GM13976 (cell line): ENCODE measurements around the gene NEFH.

Experiments
- DNase-seq: peaks from one replicate; pipeline ENCODE4 v3.0.0; 2012; ENCODE audit warnings: low spot score
- CTCF ChIP-seq: IDR thresholded peaks from 2 replicates; pipeline ENCODE4 v1.5.1; 2012; ENCODE audit warnings: borderline replicate concordance, mild to moderate bottlenecking; ENCODE audit not compliant: insufficient read depth; ENCODE audit errors: extremely low read depth, missing control alignments, control extremely low read depth
- in situ Hi-C: fragments of 300-500 bp; cut with MboI; formaldehyde crosslinking; loops from one replicate; pipeline ENCODE4 v1.12.0; 2022; ENCODE audit warnings: low sequenced_read_pairs, mixed read lengths, inconsistent platforms; ENCODE audit not compliant: unreplicated experiment

NEFH gene

GRCh38 chr22:29531419-29531818, 51.4 kb downstream of the NEFH start:
- in situ Hi-C loops = no loop called here
- DNase-seq = no peak
- no peak for TF ChIP-seq CTCF

GRCh38 chr22:29536411-29536810, 56.4 kb downstream of the NEFH start:
- no peak for TF ChIP-seq CTCF
- in situ Hi-C loops = no loop called here
- no peak for DNase-seq

GRCh38 chr22:29539105-29539504, 59.1 kb downstream of the NEFH start:
- in situ Hi-C loops = no loop called here
- DNase-seq = no peak
- no peak for TF ChIP-seq CTCF
